Measurements from ENCODE around the gene DHX15. TPM values are rescaled to one million over a fixed set of nuclear protein-coding genes. Genes with fewer than 3 reads are reported as not detected.

The DHX15 gene
- total RNA-seq, 2 donors from 2014 or later = 138 to 178 TPM

GRCh38 chr4:24551492-24552289, 32.7 kb downstream of the DHX15 start:
- Mint-ChIP-seq H3K36me3 (ENCODE audit: low read depth) (peaks cover 6% of the 10 kb centered on the region), H3K27ac (peak overlapping the region; percentile 43), H3K4me1 (peaks cover 20% of the 10 kb centered on the region), H3K27me3 (no peaks in the 10 kb centered on the region), H3K4me3 (no peak overlapping the region)
- ATAC-seq (no peak), DNase-seq (no peak)
- H3K9me3 ChIP-seq (ENCODE audit: control insufficient read depth, low read length, poor library complexity, severe bottlenecking) = no peaks in the 10 kb centered on the region

- Mint-ChIP-seq H3K27ac (peak overlapping the region; percentile 11), H3K4me1 (peaks cover 14% of the 10 kb centered on the region), H3K27me3 (no peaks in the 10 kb centered on the region), H3K4me3 (no peak overlapping the region), H3K36me3 (ENCODE audit: low read depth) (peaks cover 6% of the 10 kb centered on the region)
- no peak for DNase-seq
- ATAC-seq = no peak
- H3K9me3 ChIP-seq (ENCODE audit: control insufficient read depth, low read length, poor library complexity, severe bottlenecking) = no peaks in the 10 kb centered on the region
Measured at GRCh38 chr4:24550441-24551175, 33.7 kb downstream of the DHX15 start.

GRCh38 chr4:24547979-24548378, 36.4 kb downstream of the DHX15 start:
- no peaks in the 10 kb centered on the region for H3K9me3 ChIP-seq (ENCODE audit: control insufficient read depth, low read length, poor library complexity, severe bottlenecking)
- Mint-ChIP-seq H3K27me3 (no peaks in the 10 kb centered on the region), H3K36me3 (ENCODE audit: low read depth) (peaks cover 6% of the 10 kb centered on the region), H3K27ac (no peak overlapping the region), H3K4me1 (peaks cover 13% of the 10 kb centered on the region), H3K4me3 (no peak overlapping the region)
- DNase-seq (no peak), ATAC-seq (no peak)

- no peak for ATAC-seq
- peaks cover 22% of the 10 kb centered on the region for H3K4me1 Mint-ChIP-seq
- H3K36me3 Mint-ChIP-seq (ENCODE audit: low read depth) = peaks cover 7% of the 10 kb centered on the region
Measured at GRCh38 chr4:24544208-24544988, 40.0 kb downstream of the DHX15 start.

GRCh38 chr4:24537025-24537424, 47.3 kb downstream of the DHX15 start:
- no peaks in the 10 kb centered on the region for H3K9me3 ChIP-seq (ENCODE audit: control insufficient read depth, low read length, poor library complexity, severe bottlenecking)
- peaks cover 11% of the 10 kb centered on the region for H3K4me1 Mint-ChIP-seq
- no peak for DNase-seq
- H3K4me3 Mint-ChIP-seq = no peak overlapping the region
- H3K27me3 Mint-ChIP-seq = no peaks in the 10 kb centered on the region
- H3K36me3 Mint-ChIP-seq (ENCODE audit: low read depth) = peaks cover 2% of the 10 kb centered on the region
- no peak for ATAC-seq
- no peak overlapping the region for H3K27ac Mint-ChIP-seq

More at GRCh38 chr4:24544208-24544988, 40.0 kb downstream of the DHX15 start:
- no peak overlapping the region for H3K4me3 Mint-ChIP-seq
- H3K9me3 ChIP-seq (ENCODE audit: control insufficient read depth, low read length, poor library complexity, severe bottlenecking) = no peaks in the 10 kb centered on the region
- no peak for DNase-seq
- H3K27ac Mint-ChIP-seq = peak overlapping the region; percentile 53
- no peaks in the 10 kb centered on the region for H3K27me3 Mint-ChIP-seq

GRCh38 chr4:24535399-24535798, 49.0 kb downstream of the DHX15 start:
- no peak overlapping the region for H3K27ac Mint-ChIP-seq
- no peaks in the 10 kb centered on the region for H3K36me3 Mint-ChIP-seq (ENCODE audit: low read depth)
- no peaks in the 10 kb centered on the region for H3K9me3 ChIP-seq (ENCODE audit: control insufficient read depth, low read length, poor library complexity, severe bottlenecking)
- ATAC-seq (no peak), DNase-seq (no peak)
- no peak overlapping the region for H3K4me3 Mint-ChIP-seq
- no peaks in the 10 kb centered on the region for H3K27me3 Mint-ChIP-seq
- H3K4me1 Mint-ChIP-seq = peaks cover 8% of the 10 kb centered on the region

- Mint-ChIP-seq H3K4me1 (peaks cover 8% of the 10 kb centered on the region), H3K4me3 (no peak overlapping the region), H3K36me3 (ENCODE audit: low read depth) (no peaks in the 10 kb centered on the region), H3K27ac (no peak overlapping the region), H3K27me3 (no peaks in the 10 kb centered on the region)
- H3K9me3 ChIP-seq (ENCODE audit: control insufficient read depth, low read length, poor library complexity, severe bottlenecking) = no peaks in the 10 kb centered on the region
- DNase-seq (no peak), ATAC-seq (no peak)
Measured at GRCh38 chr4:24533364-24533763, 51.0 kb downstream of the DHX15 start.

- Mint-ChIP-seq H3K4me3 (no peak overlapping the region), H3K4me1 (peaks cover 4% of the 10 kb centered on the region), H3K36me3 (ENCODE audit: low read depth) (peaks cover 5% of the 10 kb centered on the region), H3K27ac (peak overlapping the region; percentile 24), H3K27me3 (no peaks in the 10 kb centered on the region)
- H3K9me3 ChIP-seq (ENCODE audit: control insufficient read depth, low read length, poor library complexity, severe bottlenecking) = no peaks in the 10 kb centered on the region
- ATAC-seq = no peak
- no peak for DNase-seq
Measured at GRCh38 chr4:24529555-24529954, 54.8 kb downstream of the DHX15 start.

- DNase-seq (no peak), ATAC-seq (no peak)
- Mint-ChIP-seq H3K4me1 (peaks cover 6% of the 10 kb centered on the region), H3K27me3 (no peaks in the 10 kb centered on the region), H3K36me3 (ENCODE audit: low read depth) (peaks cover 8% of the 10 kb centered on the region), H3K4me3 (no peak overlapping the region), H3K27ac (no peak overlapping the region)
- H3K9me3 ChIP-seq (ENCODE audit: control insufficient read depth, low read length, poor library complexity, severe bottlenecking) = no peaks in the 10 kb centered on the region
Measured at GRCh38 chr4:24527371-24527770, 57.0 kb downstream of the DHX15 start.

- Mint-ChIP-seq H3K4me1 (peaks cover 13% of the 10 kb centered on the region), H3K27me3 (no peaks in the 10 kb centered on the region), H3K36me3 (ENCODE audit: low read depth) (peaks cover 14% of the 10 kb centered on the region), H3K4me3 (no peak overlapping the region), H3K27ac (peak overlapping the region; percentile 76)
- no peak for ATAC-seq
- DNase-seq = no peak
- H3K9me3 ChIP-seq (ENCODE audit: control insufficient read depth, low read length, poor library complexity, severe bottlenecking) = no peaks in the 10 kb centered on the region
Measured at GRCh38 chr4:24521544-24521943, 62.8 kb downstream of the DHX15 start.

GRCh38 chr4:24519649-24520048, 64.7 kb downstream of the DHX15 start:
- H3K36me3 Mint-ChIP-seq (ENCODE audit: low read depth) = peaks cover 8% of the 10 kb centered on the region
- no peak overlapping the region for H3K27ac Mint-ChIP-seq
- DNase-seq = no peak
- peaks cover 11% of the 10 kb centered on the region for H3K4me1 Mint-ChIP-seq
- no peak for ATAC-seq
- no peaks in the 10 kb centered on the region for H3K9me3 ChIP-seq (ENCODE audit: control insufficient read depth, low read length, poor library complexity, severe bottlenecking)
- no peak overlapping the region for H3K4me3 Mint-ChIP-seq
- H3K27me3 Mint-ChIP-seq = no peaks in the 10 kb centered on the region

GRCh38 chr4:24517676-24518075, 66.7 kb downstream of the DHX15 start:
- Mint-ChIP-seq H3K4me3 (no peak overlapping the region), H3K27ac (no peak overlapping the region), H3K27me3 (no peaks in the 10 kb centered on the region), H3K36me3 (ENCODE audit: low read depth) (peaks cover 6% of the 10 kb centered on the region), H3K4me1 (peaks cover 11% of the 10 kb centered on the region)
- ATAC-seq (no peak), DNase-seq (no peak)
- H3K9me3 ChIP-seq (ENCODE audit: control insufficient read depth, low read length, poor library complexity, severe bottlenecking) = no peaks in the 10 kb centered on the region

- Mint-ChIP-seq H3K36me3 (ENCODE audit: low read depth) (peaks cover 6% of the 10 kb centered on the region), H3K27ac (peak overlapping the region; percentile 9), H3K27me3 (no peaks in the 10 kb centered on the region), H3K4me1 (peaks cover 8% of the 10 kb centered on the region), H3K4me3 (no peak overlapping the region)
- no peaks in the 10 kb centered on the region for H3K9me3 ChIP-seq (ENCODE audit: control insufficient read depth, low read length, poor library complexity, severe bottlenecking)
- DNase-seq = no peak
- no peak for ATAC-seq
Measured at GRCh38 chr4:24516926-24517325, 67.4 kb downstream of the DHX15 start.
